GM19043 (cell line): ENCODE measurements around the gene UBE2D2.
"Not testable (repeated sequence)": the region's sequence is repeated elsewhere in the genome, so short reads cannot be mapped to it uniquely, and the experiment has no call there.

Experiments used
- ATAC-seq: cut with Tn5 transposase; IDR thresholded peaks from one replicate; pipeline ENCODE4 v1.9.1; 2021; ENCODE audit warnings: low read depth; ENCODE audit not compliant: unreplicated experiment

Gene UBE2D2

DNA sequence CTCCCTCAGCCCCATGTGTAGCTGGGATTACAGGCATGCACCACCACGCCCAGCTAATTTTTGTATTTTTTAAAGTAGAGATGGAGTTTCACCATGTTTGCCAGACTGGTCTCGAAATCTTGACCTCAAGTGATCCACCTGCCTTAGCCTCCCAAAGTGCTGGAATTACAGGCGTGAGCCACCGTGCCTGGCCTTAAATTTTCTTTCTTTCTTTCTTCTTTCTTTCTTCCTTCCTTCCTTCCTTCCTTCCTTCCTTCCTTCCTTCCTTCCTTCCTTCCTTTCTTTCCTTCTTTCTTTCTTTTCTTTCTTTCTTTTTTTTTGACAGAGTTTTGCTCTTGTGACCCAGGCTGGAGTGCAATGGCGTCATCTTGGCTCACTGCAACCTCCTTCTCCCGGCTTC lies 14.5 kb upstream of the UBE2D2 start:
- ATAC-seq: not testable (repeated sequence)

DNA sequence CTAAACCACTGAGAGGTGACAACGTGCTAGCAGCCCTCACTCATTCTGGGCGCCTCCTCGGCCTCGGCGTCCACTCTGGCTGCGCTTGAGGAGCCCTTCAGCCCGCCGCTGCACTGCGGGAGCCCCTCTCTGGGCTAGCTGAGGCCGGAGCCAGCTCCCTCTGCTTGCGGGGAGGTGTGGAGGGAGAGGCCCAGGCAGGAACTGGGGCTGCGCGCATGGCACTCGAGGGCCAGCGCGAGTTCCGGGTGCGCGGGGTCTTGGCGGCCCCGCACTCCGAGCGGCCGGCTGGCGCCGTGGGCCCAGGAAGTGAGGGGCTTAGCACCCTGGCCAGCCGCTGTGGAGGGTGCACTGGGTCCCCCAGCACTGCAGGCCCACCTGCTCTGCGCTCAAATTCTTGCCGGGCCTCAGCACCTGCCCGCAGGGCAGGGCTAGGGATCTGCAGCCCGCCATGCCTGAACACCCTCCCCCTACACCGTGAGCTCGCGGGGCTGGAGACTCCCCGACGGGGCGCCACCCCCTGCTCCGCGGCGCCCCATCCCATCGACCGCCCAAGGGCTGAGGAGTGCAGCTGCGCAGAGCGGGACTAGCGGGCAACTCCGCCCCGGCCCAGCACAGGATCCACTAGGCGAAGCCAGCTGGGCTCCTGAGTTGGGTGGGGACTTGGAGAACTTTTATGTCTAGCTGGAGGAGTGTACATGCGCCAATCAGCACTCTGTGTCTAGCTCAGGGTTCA lies 11.8 kb upstream of the UBE2D2 start:
- ATAC-seq: no peak

DNA sequence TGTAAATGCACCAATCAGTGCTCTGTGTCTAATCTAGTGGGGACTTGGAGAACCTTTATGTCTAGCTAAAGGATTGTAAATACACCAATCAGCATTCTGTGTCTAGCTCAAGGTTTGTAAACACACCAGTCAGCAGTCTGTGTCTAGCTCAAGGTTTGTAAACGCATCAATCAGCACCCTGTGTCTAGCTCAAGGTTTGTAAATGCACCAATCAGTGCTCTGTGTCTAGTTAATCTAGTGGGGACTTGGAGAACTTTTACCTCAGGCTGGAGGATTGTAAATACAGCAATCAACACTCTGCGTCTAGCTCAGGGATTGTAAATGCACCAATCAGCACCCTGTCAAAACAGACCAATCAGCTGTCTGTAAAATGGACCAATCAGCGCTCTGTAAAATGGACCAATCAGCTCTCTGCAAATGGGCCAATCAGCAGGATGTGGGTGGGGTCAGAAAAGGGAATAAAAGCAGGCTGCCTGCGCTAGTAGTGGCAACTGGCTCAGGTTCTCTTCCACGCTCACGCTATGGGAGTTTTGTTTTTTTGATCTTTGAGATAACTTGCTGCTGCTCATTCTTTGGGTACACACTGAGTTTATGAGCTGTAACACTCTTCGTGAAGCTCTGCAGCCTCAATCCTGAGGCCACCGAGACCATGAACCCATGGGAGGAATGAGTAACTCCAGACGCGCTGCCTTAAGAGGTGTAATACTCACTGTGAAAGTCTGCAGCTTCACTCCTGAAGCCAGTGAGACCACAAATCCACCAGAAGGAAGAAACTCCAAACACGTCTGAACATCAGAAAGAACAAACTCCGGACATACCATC lies 10.9 kb upstream of the UBE2D2 start:
- ATAC-seq: not testable (repeated sequence)

DNA sequence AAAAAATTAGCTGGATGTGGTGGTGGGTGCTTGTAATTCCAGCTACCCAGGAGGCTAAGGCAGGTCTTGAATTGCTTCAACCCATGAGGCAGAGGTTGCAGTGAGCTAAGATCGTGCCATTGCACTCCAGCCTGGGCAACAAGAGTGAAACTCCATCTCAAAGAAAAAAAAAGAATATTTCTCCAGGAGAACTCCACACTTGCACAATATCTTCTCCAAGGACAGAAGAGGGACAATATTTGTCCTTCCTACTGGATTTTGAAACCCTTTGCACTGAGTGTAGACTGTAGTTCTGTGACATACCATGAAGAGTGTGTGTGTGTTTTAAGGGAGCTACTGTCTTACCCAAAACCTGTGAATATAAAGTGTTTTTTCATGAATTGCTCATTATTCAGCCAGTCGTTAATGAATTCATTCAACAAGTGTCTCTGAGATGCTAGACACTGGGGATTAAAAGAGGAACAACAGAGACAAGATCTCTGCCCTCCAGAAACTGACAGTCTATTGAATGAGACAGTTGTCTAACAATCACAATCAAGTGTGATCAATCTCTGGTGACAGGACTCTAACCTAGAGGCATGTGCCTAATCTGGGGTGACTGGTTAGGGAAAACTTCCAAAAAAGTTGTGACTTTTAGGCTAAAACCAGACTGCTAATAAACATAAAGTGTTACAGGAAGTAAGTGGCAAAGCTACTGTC lies 9.8 kb upstream of the UBE2D2 start:
- ATAC-seq: no peak

DNA sequence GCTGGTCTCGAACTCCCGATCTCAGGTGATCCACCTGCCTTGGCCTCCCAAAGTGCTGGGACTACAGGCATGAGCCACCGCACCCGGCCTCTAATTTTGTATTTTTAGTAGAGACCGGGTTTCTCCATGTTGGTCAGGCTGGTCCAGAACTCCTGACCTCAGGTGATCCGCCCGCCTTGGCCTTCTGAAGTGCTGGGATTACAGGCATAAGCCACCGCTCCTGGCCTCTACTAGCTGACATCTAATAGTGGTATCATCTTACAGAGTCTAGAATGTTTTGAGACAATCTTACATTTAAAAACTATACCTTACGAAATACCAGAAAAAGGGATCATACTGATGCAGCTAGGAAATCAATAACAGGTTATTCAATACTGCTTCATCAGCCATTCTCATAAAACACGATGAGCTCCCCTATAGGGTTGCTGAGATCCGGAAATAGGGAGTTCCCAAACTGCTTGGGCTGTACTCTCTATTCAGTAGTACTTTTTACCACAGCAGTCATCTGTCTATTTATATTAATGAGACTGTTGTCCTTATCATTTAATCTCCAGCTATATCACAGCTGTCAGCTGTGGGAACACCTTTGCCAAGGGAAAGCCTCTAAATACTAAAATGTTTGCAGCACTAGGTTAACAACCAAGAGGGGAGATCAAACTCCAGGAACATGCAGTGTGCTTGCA lies 8.1 kb upstream of the UBE2D2 start:
- no peak for ATAC-seq

DNA sequence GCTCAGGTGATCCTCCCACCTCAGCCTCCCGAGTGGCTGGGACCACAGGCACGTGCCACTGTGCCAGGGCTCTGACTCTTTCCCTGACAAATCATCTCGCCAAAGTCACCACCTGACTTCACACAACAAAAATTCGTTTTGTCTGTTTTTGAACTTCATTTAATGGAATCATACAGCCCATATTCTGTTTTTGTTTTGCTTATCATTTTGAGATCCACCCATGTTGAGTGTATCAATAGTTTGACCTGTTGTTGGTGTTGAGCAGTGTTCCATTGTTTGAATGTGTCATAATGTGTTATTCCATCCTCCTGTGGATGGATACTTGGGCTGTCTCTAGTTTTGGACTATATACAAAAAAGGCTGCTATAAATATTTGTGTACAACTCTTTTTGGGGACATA lies 6.9 kb upstream of the UBE2D2 start:
- no peak for ATAC-seq

DNA sequence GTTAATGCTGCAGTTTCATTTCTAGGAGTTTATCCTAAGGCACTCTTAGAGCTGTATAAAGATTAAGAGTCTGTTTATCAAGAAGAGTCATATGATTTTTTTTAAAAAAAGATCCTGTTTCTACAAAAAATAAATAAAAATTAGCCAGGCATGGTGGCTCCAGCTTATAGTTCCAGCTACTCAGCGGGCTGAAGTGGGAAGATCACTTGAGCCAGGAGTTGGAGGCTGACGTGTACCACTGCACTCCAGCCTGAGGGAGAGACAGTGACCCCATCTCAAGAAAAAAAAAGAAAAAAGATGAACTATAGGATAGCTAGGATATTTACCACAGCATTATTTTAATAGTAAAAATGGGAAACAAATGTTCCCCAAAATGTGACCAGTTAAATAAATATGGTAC lies 3.3 kb upstream of the UBE2D2 start:
- no peak for ATAC-seq

DNA sequence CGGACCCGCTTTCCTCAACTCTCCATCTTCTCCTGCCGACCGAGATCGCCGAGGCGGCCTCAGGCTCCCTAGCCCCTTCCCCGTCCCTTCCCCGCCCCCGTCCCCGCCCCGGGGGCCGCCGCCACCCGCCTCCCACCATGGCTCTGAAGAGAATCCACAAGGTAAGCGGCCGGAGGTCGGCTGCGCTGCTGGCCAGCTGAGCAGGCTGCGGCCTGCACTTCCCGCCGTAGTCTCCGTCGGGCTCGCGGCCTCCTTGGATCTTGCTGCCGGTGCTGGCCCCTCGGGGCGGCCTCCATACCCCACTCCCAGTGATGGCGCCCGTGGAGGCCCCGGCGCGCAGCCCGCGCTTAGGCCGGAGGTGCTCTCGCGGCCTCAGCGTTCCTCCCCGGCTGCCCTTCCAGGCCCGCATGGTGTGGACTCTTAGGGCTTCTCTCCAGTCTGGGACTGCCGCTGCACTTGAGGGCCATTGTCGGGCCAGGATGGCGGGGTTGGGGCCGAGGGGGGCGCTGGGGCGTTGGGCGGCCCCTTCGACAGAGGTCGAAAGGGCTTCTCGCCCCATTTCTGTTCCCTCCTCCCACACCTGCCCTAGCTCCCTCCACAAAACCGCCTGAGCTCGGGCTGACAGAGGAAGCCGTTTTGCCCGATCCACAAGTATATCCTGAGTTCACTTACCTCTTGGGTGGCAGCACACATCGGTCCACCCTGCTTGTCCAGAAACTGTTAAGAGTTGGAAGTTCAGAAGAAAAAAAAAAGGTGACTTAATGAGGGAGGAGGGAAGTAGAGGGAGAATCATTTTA lies 714 bp downstream of the UBE2D2 start:
- ATAC-seq: no peak

DNA sequence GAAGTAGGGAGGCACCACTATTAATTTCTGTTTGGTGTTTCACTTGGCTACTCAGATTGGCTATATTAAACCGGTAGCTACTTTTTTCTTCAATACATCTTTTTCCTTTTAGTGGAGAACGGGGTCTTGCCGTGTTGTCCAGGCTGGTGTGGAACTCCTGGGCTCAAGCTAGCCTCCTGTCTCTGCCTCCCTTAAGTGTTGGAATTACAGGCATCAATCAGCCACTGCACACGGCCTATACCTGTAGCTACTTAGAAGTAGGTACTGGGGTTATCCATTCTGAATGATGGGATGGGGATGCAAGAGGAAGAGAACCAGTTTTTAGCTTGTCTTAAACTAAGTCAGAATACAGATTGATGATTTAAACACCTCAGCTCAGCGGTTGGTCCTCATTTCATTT lies 1.7 kb downstream of the UBE2D2 start:
- ATAC-seq: no peak

DNA sequence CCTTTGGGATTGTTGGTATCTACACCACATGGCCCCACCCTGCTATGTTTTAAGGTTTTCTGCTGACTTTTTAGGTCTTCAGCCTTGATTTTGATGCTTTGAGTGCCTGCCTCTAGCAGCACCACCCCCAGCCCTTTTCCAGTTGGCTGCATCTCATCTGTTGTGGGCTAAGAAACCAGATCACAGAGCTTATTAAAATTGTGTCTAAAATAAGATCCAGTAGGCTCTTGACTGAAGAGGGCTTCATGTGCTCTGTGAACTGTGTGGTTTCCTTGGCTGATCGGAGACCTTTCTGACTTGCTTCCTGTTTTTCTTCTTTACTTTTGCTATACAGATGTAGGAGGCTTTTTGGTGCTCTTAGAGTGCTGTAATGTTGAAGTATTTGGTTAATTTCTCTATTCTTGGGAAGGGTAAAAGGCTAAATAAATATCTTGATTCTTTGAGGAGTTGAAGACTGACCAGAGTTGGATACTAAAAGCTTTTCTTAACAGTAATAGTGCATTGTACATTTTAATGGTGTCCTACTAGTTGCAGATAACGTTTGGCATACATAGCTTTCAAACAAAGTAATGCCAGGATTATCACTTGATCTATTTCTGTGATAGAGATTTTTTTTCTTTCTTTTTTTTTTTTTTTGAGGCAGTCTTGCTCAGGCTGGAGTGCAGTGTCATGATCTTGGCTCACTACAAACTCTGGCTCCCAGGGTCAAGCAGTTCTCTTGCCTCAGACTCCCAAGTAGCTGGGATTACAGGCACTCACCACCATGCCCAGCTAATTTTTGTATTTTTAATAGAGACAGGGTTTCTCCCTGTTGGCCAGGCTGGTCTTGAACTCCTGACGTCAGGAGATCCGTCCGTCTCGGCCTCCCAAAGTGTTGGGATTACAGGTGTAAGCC lies 4.5 kb downstream of the UBE2D2 start:
- ATAC-seq: peak; percentile 42

DNA sequence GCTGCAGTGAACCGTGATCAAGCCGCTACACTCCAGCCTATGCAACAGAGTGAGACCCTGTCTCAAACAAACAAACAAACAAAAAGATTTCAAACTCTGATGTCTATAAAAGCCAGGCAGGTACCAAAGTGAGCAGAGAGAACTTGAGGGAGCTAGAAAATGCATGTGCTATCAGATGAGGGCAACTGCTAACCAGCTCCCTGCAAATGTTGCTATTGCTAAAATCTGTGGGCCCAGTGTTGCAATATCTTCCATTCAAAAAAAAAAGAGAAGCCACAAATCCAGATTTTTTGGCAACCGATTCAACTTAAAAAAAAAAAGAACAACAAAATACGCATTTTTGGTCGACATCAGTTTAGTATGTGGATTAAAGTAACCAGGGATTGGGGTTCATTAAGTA lies 5.5 kb downstream of the UBE2D2 start:
- no peak for ATAC-seq

DNA sequence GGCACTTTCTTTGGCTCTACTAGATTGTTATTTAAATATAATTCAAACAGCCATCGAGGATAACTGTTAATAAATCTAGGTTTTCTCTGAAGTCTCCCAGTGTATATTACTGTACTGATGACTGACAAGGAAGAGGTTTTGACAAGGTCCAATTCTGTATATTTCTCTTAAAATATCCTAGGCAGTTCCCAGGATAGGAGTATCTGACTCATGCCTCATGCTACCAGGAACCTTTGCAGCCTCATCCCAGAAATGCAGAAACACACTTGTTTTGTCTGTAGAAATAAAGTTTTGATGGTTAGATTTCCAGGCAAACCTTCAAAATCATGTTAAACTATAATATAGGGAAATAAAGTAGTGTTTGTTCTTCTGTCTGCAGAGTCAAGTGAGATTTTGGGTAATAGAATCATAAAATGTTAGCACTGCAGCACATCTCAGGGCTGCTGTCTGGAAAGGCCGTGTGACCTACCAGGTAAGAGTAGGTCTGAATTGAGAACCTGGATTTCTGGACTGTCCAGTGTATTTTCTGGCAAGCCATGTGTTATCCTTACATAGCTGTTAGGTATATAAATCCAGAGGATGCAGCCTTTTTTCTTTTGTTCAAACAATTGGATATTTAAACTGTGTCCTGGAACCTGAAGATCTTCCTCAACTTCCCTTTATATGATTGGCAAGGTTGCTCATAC lies 8.3 kb downstream of the UBE2D2 start:
- ATAC-seq: no peak

DNA sequence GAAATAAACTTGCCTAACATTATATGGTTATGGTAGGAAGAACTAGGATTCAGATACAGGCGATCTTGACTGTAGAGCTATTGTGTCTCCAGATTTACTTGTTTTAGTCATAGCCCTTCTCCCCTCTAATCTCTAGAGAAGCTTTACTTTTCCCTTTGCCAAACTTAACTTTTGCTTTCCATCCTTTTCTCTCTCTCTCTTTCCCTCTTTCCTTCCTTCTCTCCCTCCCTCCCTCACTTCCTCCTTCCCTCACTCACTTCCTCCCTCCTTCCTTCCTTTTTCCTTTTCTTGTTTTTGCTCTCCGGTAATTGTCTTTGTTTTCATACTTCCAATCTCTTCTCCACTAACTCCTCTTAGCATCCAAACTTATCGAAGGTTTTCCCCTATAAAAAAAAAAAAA lies 10.4 kb downstream of the UBE2D2 start:
- no peak for ATAC-seq

DNA sequence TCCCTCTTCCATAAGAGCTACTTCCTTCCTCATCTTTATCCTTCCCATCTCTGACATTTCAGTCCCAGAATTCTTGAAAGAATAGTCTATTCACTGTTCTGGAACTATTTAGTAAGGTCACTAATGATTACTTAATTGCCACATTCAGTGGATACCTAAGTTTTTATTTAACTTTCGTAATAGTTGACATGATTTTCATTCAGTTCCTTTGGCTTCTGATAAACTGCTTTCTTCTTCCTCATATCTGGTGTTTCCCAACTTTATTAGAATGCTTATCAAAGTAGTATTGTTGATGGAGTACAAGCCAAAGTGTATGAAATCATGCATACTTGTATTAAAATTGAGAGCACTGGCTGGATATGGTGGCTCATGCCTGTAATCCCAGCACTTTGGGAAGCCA lies 10.8 kb downstream of the UBE2D2 start:
- no peak for ATAC-seq

DNA sequence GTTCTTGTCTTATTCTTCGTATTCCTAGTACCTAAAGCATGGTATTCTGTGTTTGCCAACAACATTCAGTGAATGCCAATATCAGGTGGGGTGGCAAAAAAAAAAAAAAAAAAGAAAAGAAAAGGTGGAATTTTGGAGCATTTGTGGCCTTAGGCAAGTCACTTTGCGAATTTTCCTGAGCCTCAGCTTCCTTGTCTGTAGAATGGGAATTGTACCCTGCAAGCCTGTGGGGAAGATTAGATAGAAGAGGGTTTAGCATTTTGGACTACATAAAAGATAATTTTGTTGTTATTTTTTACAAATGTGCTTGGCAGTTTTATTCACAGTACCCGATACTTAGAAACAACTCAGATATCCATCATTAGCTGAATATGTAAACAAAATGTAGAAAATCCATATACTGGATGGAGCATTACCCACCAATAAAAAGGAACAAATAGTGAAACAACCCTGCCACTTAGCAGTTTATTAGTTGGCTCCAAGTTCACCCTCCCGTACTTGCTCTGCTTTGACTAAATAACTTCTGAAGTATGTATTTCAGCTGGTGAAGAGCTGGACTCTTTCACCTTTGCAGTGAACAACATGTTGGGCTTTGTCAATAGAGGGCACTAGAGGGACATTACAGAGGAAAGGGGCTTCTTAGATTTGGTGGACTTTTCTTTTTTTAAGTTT lies 13.6 kb downstream of the UBE2D2 start:
- no peak for ATAC-seq

DNA sequence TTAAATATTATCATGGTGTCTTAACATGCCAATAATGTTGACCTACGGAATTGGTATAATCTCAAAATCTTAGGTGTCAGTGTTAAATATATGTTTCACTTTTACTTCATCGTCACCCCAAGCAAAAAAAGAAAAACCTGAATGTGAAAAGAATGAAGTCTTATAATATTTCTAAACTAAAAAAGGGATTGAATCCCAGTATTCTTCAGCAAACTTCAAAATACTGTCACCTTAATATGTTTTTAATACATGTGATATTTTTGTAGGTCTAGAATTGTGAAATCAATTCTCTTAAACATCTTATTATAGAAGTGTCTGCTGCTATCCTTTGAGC lies 14.1 kb downstream of the UBE2D2 start:
- no peak for ATAC-seq

DNA sequence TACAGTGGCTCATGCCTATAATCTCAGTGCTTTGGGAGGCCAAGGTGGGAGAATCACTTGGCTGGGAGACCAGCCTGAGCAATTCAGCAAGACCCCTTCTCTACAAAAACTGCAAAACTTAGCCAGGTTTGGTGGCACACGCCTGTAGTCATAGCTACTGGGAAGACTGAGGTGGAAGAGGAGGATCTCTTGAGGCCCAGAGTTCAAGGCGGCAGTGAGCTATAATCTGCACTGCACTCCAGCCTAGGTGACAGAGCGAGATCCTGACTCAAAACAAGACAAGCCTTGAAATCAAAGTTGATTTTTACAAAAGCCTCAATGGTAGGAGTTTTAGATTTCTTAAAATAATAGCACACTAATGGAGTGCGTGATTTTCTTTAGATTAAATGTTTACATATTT lies 14.6 kb downstream of the UBE2D2 start:
- ATAC-seq: no peak

DNA sequence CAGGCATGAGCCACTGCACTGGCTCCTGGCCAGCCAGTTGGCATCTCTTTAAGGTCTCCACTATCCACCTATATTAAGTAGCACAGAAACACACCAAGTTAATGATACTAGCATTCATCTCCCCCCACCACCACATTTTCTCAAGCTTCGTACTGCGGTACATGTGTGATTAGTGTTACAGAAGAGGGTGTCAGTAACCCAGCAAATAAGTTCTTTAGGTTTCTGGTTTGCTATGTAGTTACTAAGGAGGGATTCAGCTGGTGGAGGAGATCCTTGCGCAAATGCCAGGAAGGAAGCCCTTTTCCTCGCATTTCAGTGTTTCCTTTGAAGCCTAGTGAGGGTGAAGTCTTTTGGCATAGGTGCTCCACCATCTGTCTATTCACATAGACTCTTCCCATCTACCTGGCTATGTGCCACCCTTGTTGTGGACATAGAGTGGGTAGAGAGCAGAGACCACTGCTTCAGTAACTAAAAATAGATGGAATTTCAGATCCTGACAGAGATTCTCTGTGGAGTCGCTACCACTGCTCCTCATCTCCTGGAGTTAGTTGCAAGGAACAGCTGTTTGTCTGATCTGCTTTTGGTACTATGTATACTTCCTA lies 16.7 kb downstream of the UBE2D2 start:
- ATAC-seq: no peak
